HL-60 (cell line): ENCODE measurements around the gene RMDN2.

Experiments used
- CTCF ChIP-seq: IDR thresholded peaks from one replicate; pipeline ENCODE4 v1.5.1; 2011; ENCODE audit warnings: low read length, control low read depth, inconsistent platforms; ENCODE audit not compliant: insufficient read depth
- GABPA ChIP-seq: IDR thresholded peaks from 2 replicates; pipeline ENCODE4 v1.6.1; 2012; ENCODE audit warnings: low read depth
- POLR2AphosphoS5 ChIP-seq: IDR thresholded peaks from 2 replicates; pipeline ENCODE4 v1.6.1; 2012; ENCODE audit warnings: low read depth
- SPI1 ChIP-seq: IDR thresholded peaks from 2 replicates; pipeline ENCODE4 v1.6.1; 2012; ENCODE audit warnings: low read depth, mild to moderate bottlenecking, borderline replicate concordance
- TF ChIP-seq, protein P1 (sequence below): IDR thresholded peaks from 2 replicates; pipeline ENCODE4 v1.6.1; 2012; ENCODE audit warnings: low read depth; ENCODE audit not compliant: insufficient replicate concordance

DNA sequence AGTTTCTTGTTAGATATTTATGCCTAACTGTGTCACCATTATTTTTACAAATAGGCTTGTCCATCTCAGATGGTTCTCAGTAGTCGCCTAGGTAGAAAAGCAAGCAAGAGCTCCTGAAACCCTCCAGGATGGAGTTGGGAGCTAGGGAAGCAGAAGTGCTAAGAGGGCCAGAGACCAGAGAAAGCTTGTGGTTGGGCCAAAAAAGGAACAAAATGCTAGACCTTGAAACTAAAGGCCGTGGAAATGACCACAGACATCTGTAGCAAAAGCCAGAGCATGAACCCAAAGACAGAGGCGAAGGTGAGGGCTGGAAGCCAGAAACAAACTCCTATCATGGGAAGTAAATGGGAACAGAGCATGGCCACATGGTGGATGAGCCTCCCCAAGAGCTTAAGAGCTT, 29.9 kb upstream of the RMDN2 start:
- TF ChIP-seq POLR2AphosphoS5 (no peak), CTCF (no peak), SPI1 (peak; percentile 59; the same call in 1 of the 2 replicates), GABPA (no peak)
- TF ChIP-seq, protein P1, sequence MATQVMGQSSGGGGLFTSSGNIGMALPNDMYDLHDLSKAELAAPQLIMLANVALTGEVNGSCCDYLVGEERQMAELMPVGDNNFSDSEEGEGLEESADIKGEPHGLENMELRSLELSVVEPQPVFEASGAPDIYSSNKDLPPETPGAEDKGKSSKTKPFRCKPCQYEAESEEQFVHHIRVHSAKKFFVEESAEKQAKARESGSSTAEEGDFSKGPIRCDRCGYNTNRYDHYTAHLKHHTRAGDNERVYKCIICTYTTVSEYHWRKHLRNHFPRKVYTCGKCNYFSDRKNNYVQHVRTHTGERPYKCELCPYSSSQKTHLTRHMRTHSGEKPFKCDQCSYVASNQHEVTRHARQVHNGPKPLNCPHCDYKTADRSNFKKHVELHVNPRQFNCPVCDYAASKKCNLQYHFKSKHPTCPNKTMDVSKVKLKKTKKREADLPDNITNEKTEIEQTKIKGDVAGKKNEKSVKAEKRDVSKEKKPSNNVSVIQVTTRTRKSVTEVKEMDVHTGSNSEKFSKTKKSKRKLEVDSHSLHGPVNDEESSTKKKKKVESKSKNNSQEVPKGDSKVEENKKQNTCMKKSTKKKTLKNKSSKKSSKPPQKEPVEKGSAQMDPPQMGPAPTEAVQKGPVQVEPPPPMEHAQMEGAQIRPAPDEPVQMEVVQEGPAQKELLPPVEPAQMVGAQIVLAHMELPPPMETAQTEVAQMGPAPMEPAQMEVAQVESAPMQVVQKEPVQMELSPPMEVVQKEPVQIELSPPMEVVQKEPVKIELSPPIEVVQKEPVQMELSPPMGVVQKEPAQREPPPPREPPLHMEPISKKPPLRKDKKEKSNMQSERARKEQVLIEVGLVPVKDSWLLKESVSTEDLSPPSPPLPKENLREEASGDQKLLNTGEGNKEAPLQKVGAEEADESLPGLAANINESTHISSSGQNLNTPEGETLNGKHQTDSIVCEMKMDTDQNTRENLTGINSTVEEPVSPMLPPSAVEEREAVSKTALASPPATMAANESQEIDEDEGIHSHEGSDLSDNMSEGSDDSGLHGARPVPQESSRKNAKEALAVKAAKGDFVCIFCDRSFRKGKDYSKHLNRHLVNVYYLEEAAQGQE = no peak
